ENCODE measurements around the gene STIMATE.

DNA sequence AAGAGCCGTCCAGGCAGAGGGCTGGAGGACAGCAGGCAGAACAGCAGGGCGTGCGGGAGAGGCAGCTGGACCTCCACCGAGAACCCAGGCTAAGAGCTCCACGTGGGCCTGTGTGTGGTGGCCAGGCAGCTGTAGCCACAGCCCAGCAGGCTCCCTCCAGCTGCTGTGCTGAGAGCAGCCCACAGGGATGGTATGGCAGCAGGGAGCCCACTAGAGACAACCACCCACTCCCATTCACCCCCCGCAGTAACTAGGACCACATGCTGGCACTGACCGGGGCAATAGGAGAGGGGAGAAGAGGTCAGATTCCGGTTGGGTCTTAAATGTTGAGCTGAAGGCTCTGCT is 37.0 kb downstream of the STIMATE start:
- TF ChIP-seq CTCF (IDR thresholded peaks at IDR 0.05) (no peak), POLR2AphosphoS5 (IDR thresholded peaks at IDR 0.05; ENCODE audit: low read depth, low read length) (no peak)
